ENCODE results near the gene GFAP.

GRCh38 chr17:44884941-44885340, 30.4 kb downstream of the GFAP start:
- TF ChIP-seq CTCF (IDR thresholded peaks at IDR 0.05) (no peak), POLR2A (IDR thresholded peaks at IDR 0.05) (no peak)

Data from testis (tissue), 2 donors.